ENCODE measurements around the gene HOXB3. TPM values are rescaled to one million over a fixed set of nuclear protein-coding genes. Genes with fewer than 3 reads are reported as not detected.

HOXB3 gene
- total RNA-seq, 4 donors from 2014 or later = 37.0 to 89.3 (median 65.4) TPM

GRCh38 chr17:48529683-48530009, 60.4 kb downstream of the HOXB3 start:
- Histone ChIP-seq H3K4me3 (no peak overlapping the region), H3K27ac (no peak overlapping the region), H3K4me1 (peaks cover 0 to 6% (median 0%) of the 10 kb centered on the region in 4 donors), H3K9me3 (no peaks in the 10 kb centered on the region), H3K27me3 (no peaks in the 10 kb centered on the region), H3K36me3 (no peaks in the 10 kb centered on the region)
- DNase-seq = peak in 1 of 3 donors; percentile 36
- TF ChIP-seq CTCF (IDR thresholded peaks at IDR 0.05) (no peak), POLR2A (IDR thresholded peaks at IDR 0.05) (no peak)

- Histone ChIP-seq H3K27me3 (no peaks in the 10 kb centered on the region), H3K27ac (no peak overlapping the region), H3K4me1 (peaks cover 0 to 6% (median 0%) of the 10 kb centered on the region in 4 donors), H3K36me3 (no peaks in the 10 kb centered on the region), H3K9me3 (no peaks in the 10 kb centered on the region), H3K4me3 (no peak overlapping the region)
- peak in 1 of 3 donors; percentile 10 for DNase-seq
- no peak for TF ChIP-seq CTCF (IDR thresholded peaks at IDR 0.05)
- no peak for TF ChIP-seq POLR2A (IDR thresholded peaks at IDR 0.05)
These were observed 60.9 kb downstream of the HOXB3 start for GRCh38 chr17:48528936-48529682.

- peaks cover 0 to 6% (median 0%) of the 10 kb centered on the region in 4 donors for H3K4me1 ChIP-seq
- DNase-seq = peak in 1 of 3 donors; percentile 22
- no peak overlapping the region for H3K4me3 ChIP-seq
- no peaks in the 10 kb centered on the region for H3K27me3 ChIP-seq
- TF ChIP-seq POLR2A (IDR thresholded peaks at IDR 0.05) (no peak), CTCF (IDR thresholded peaks at IDR 0.05) (no peak)
- H3K27ac ChIP-seq = no peak overlapping the region
- H3K9me3 ChIP-seq = no peaks in the 10 kb centered on the region
- H3K36me3 ChIP-seq = no peaks in the 10 kb centered on the region
These were observed 61.7 kb downstream of the HOXB3 start for GRCh38 chr17:48528153-48528935.

GRCh38 chr17:48527547-48527932, 62.5 kb downstream of the HOXB3 start:
- Histone ChIP-seq H3K9me3 (no peaks in the 10 kb centered on the region), H3K36me3 (no peaks in the 10 kb centered on the region), H3K4me3 (peak overlapping the region in 1 of 4 donors; percentile 23), H3K27me3 (no peaks in the 10 kb centered on the region), H3K4me1 (peaks cover 0 to 6% (median 0%) of the 10 kb centered on the region in 4 donors), H3K27ac (no peak overlapping the region)
- TF ChIP-seq CTCF (IDR thresholded peaks at IDR 0.05) (no peak), POLR2A (IDR thresholded peaks at IDR 0.05) (no peak)
- peak in 1 of 3 donors; percentile 40 for DNase-seq

- no peak for TF ChIP-seq CTCF (IDR thresholded peaks at IDR 0.05)
- TF ChIP-seq POLR2A (IDR thresholded peaks at IDR 0.05) = no peak
- H3K36me3 ChIP-seq = no peaks in the 10 kb centered on the region
- H3K9me3 ChIP-seq = no peaks in the 10 kb centered on the region
- peaks cover 0 to 6% (median 0%) of the 10 kb centered on the region in 4 donors for H3K4me1 ChIP-seq
- peak in 1 of 3 donors; percentile 49 for DNase-seq
- no peaks in the 10 kb centered on the region for H3K27me3 ChIP-seq
- H3K27ac ChIP-seq = no peak overlapping the region
- H3K4me3 ChIP-seq = peak overlapping the region in 2 of 4 donors; percentile 20 to 23
These were observed 63.2 kb downstream of the HOXB3 start for GRCh38 chr17:48526608-48527546.

All from Peyer's patch (tissue), 4 donors.